Stimulated activated CD4-positive, alpha-beta T cell treated with anti-CD3 and anti-CD28 coated beads, TNF-alpha, amount 100 ng/mL, for 4 hours (primary cell): Measurements from ENCODE around the gene KIR2DL1.
"Not testable (repeated sequence)": the region's sequence is repeated elsewhere in the genome, so short reads cannot be mapped to it uniquely, and the experiment has no call there.

ENCODE experiments used
- DNase-seq, 3 experiments: peaks; one replicate each; pipeline ENCODE4 v3.0.0-alpha.2; 2020; ENCODE audit warnings: low read depth in 3 of 3

KIR2DL1 gene

DNA sequence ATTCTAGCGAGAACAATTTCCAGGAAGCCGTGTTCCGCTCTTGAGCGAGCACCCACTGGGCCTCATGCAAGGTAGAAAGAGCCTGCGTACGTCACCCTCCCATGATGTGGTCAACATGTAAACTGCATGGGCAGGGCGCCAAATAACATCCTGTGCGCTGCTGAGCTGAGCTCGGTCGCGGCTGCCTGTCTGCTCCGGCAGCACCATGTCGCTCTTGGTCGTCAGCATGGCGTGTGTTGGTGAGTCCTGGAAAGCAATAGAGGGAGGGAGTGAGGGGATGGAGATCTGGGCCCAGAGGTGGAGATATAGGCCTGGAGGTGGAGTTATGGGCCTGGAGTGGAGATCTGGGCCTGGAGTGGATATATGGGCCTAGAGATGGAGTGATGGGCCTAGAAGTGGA, at the start of gene KIR2DL1:
TSS of gene KIR2DL1 (plus strand) at position 148 of the 400 bp plus-strand sequence. CDS start at position 206, 58 bp downstream.
- DNase-seq, result not testable (repeated sequence)

DNA sequence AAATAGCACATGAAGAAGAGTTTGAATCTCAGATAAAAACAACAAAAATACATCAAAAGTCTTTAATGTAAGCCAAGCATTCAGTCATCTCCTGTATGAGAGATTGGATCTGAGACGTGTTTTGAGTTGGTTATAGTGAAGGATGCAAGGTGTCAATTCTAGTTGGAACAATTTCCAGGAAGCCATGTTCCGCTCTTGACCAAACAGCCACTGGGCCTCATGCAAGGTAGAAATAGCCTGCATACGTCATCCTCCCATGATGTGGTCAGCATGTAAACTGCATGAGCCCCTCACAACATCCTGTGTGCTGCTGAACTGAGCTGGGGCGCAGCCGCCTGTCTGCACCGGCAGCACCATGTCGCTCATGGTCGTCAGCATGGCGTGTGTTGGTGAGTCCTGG, 45.5 kb upstream of the KIR2DL1 start, which contains the start of gene KIR3DL3:
TSS of gene KIR3DL3 (plus strand) at position 301 of the 400 bp plus-strand sequence. CDS start at position 356, 55 bp downstream.
- no peak for DNase-seq

- DNase-seq, result no peak
These were observed 44.9 kb upstream of the KIR2DL1 start for GRCh38 chr19:54724644-54725043.

DNA sequence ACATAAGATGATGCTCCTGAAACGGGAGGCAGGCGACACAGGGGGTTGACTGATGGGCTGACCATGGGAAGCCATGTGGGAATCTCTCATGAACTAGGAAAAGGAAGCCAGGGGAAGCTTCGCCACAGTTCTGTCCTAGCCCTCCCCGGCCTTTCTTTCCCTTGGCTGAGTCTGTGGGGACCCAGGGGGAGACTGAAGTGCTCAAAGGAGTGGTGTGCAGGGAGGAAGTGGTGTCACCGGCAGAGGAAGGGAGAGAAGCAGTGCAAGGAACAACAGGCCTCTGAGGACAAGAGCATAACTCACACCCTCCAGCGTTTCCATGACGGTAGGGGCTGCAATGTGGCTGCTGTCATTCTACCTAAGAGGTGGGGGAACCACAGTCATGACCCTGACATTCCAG, 44.3 kb upstream of the KIR2DL1 start:
- DNase-seq, result no peak

GRCh38 chr19:54727562-54727961, 42.0 kb upstream of the KIR2DL1 start:
- no peak for DNase-seq

GRCh38 chr19:54728167-54728566, 41.4 kb upstream of the KIR2DL1 start:
- DNase-seq, result no peak

DNA sequence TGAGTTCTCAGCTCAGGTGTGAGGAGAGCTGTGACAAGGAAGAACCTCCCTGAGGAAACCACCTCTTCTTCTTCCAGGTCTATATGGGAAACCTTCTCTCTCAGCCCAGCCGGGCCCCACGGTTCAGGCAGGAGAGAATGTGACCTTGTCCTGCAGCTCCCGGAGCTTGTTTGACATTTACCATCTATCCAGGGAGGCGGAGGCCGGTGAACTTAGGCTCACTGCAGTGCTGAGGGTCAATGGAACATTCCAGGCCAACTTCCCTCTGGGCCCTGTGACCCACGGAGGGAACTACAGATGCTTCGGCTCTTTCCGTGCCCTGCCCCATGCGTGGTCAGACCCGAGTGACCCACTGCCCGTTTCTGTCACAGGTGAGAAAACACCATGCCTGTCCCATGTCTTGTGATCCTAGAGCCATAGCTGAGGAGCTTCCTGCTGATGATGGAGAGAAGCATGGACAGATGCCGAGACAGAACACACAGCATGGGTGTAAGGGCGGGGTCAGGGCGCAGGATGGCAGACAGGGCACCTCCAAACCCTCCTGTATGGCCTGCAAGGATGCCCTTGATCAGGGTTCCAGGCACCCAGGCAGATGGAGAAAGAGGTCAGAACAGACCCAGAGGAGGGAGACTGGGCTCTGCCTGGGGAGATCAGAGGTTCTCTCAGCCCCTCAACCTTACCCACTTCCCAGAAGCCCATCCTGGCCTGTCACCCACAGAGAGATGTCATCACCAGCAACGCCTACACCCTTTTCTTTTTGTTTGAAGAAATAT, 40.0 kb upstream of the KIR2DL1 start:
- DNase-seq, result no peak

DNA sequence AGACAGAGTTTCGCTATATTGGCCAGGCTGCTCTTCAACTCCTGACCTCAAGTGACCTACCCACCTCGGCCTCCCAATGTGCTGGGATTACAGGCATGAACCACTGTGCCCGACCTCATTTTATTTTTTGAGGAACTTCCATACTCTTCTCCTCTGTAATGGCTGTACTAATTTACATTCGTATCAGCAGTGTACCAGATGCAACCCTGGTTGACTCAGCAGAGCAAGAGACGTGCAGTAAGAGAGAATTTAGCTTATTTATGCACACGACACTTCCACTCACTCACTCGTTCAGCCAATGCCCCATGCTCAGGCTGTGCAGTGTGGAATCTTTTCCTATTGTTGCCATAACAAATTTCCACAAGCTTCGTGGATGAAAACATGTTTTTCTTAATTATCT, 38.4 kb upstream of the KIR2DL1 start:
- DNase-seq, result no peak

- not testable (repeated sequence) for DNase-seq
These were observed 31.3 kb upstream of the KIR2DL1 start, which contains the start of gene KIR2DL3 for GRCh38 chr19:54738306-54738705. TSS of gene KIR2DL3 (plus strand) at chr19:54738513. CDS start at chr19:54738546, 33 bp downstream.

GRCh38 chr19:54738715-54739114, 30.9 kb upstream of the KIR2DL1 start:
- DNase-seq, result no peak

- no peak for DNase-seq
These were observed 29.8 kb upstream of the KIR2DL1 start for GRCh38 chr19:54739587-54740497.

DNA sequence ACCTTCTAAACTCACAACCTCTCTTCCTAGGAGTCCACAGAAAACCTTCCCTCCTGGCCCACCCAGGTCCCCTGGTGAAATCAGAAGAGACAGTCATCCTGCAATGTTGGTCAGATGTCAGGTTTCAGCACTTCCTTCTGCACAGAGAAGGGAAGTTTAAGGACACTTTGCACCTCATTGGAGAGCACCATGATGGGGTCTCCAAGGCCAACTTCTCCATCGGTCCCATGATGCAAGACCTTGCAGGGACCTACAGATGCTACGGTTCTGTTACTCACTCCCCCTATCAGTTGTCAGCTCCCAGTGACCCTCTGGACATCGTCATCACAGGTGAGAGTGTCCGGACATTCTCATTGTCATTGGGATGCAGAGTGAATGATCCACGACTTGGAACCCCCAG, 27.6 kb upstream of the KIR2DL1 start:
- not testable (repeated sequence) for DNase-seq

- DNase-seq, result not testable (repeated sequence)
These were observed 25.5 kb upstream of the KIR2DL1 start for GRCh38 chr19:54744080-54744479.

- DNase-seq, result not testable (repeated sequence)
These were observed 21.8 kb upstream of the KIR2DL1 start for GRCh38 chr19:54747614-54748322.

GRCh38 chr19:54750276-54750675, 19.3 kb upstream of the KIR2DL1 start:
- DNase-seq, result not testable (repeated sequence)

DNA sequence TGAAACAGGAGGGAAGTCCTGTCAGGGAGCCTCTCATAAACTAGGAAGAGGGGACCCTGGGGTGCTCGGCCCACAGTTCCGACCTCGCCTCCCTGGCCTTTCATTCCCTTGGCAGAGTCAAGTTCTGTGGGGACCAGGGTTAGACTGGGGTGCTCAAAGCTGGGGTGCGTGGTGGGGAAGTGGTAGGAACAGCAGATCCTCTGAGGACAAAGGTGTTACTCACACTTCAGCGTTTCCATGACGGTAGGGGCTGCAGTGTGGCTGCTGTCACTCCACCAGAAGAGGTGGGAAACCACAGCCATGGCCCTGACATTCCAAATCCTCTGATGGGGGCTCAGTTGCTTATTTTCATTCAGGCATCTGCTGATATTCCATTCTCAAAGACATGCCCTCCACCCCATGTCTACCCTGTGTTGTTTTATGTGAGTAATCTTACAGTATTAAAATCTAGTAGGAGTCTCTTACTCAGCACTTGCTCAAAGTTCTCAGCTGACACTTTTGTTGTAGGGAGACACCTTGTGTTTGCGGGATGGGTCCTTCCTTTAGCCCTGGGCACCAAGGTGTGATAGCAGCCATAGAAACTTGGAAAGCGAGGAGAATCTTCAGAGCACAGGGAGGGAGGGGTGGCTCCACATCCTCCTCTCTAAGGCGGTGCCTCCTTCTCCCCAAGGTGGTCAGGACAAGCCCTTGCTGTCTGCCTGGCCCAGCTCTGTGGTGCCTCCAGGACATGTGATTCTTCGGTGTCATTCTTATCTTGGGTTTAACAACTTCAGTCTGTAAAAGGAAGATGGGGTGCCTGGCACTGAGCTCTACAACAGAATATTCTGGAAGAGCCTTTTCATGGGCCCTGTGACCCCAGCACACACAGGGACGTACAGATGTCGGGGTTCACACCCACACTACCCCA, 13.1 kb upstream of the KIR2DL1 start:
- not testable (repeated sequence) for DNase-seq

- DNase-seq, result not testable (repeated sequence)
These were observed 11.0 kb upstream of the KIR2DL1 start for GRCh38 chr19:54758577-54758976.

DNA sequence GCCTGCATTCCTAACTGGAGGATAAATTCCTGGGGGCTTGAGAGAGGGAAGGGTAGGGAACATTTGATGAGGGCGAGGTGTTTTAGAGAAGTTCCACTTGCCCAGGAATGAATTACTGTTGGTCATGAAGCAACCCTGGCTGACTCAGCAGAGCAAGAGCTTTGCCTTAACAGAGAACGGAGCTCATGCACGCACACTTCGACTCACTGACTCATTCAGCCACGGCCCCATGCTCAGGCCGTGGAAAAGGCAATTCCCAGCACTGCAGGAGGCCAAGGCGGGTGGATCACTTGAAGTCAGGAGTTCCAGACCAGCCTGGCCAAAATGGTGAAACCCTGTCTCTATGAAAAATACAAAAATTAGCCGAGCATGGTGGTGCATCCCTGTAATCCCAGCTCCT, 5.4 kb upstream of the KIR2DL1 start:
- DNase-seq, result not testable (repeated sequence)

DNA sequence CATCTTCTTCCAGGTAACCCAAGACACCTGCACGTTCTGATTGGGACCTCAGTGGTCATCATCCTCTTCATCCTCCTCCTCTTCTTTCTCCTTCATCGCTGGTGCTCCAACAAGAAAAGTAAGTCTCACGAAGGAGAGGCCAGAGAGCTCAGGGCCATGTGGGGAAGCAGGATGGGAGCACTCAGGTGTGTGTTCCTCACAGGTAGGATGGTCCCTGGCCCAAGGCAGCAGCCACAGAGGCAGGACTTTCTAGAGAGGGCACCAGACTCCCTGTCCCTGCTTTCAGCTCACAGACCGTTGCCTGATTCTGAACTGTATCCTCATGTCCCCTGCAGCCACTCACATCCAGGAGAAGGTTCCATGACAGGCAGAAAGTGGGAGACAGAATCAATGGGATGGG, 3.1 kb upstream of the KIR2DL1 start:
- DNase-seq, result not testable (repeated sequence)

- not testable (repeated sequence) for DNase-seq
These were observed 918 bp downstream of the KIR2DL1 start for GRCh38 chr19:54770511-54770910.
